ENCODE data around the gene NAALADL2.

GRCh38 chr3:175355801-175356335, 496.7 kb downstream of the NAALADL2 start:
- TF ChIP-seq POLR2A (IDR thresholded peaks at IDR 0.05) (no peak), CTCF (IDR thresholded peaks at IDR 0.05) (no peak)
